HG03025 (cell line): ENCODE results near the gene PYURF.
A peak's percentile ranks its signal among the peaks of the same experiment; 100 is the strongest.
"Not testable (repeated sequence)": the region's sequence is repeated elsewhere in the genome, so short reads cannot be mapped to it uniquely, and the experiment has no call there.

Experiments used
- ATAC-seq: cut with Tn5 transposase; IDR thresholded peaks from one replicate; pipeline ENCODE4 v1.9.1; 2021; ENCODE audit warnings: mild to moderate bottlenecking, moderate library complexity; ENCODE audit not compliant: unreplicated experiment, low FRiP score

PYURF gene

GRCh38 chr4:88523325-88524129 lies at the start of gene PYURF:
Gene PYURF, minus strand, starts transcription at chr4:88523776. Its CDS starts 76 bp downstream, at chr4:88523700.
- peak; percentile 76 for ATAC-seq

- ATAC-seq = no peak
Observed at GRCh38 chr4:88570001-88570400, 46.4 kb upstream of the PYURF start.

GRCh38 chr4:88567591-88567990 lies 44.0 kb upstream of the PYURF start:
- no peak for ATAC-seq

- no peak for ATAC-seq
Observed at GRCh38 chr4:88549815-88550214, 26.2 kb upstream of the PYURF start.

- not testable (repeated sequence) for ATAC-seq
Observed at GRCh38 chr4:88539322-88540068, 15.9 kb upstream of the PYURF start.

GRCh38 chr4:88537709-88538108 lies 14.1 kb upstream of the PYURF start:
- no peak for ATAC-seq

- ATAC-seq = no peak
Observed at GRCh38 chr4:88535090-88535755, 11.6 kb upstream of the PYURF start.

- ATAC-seq = no peak
Observed at GRCh38 chr4:88533937-88534750, 10.6 kb upstream of the PYURF start.

GRCh38 chr4:88533088-88533790 lies 9.7 kb upstream of the PYURF start:
- ATAC-seq = no peak

- no peak for ATAC-seq
Observed at GRCh38 chr4:88531549-88531948, 8.0 kb upstream of the PYURF start.

- no peak for ATAC-seq
Observed at GRCh38 chr4:88528861-88529260, 5.3 kb upstream of the PYURF start.

GRCh38 chr4:88527787-88528186 lies 4.2 kb upstream of the PYURF start:
- peak; percentile 44 for ATAC-seq

- no peak for ATAC-seq
Observed at GRCh38 chr4:88526221-88526815, 2.7 kb upstream of the PYURF start.

- ATAC-seq = no peak
Observed at GRCh38 chr4:88524171-88524570, 595 bp upstream of the PYURF start.

GRCh38 chr4:88522702-88523324 lies 763 bp downstream of the PYURF start:
- ATAC-seq = no peak

GRCh38 chr4:88518911-88519310 lies 4.7 kb downstream of the PYURF start:
- ATAC-seq = no peak

- ATAC-seq = no peak
Observed at GRCh38 chr4:88517825-88518224, 5.8 kb downstream of the PYURF start.

GRCh38 chr4:88516746-88517145 lies 6.8 kb downstream of the PYURF start:
- no peak for ATAC-seq
